ENCODE results near the gene CCRL2.

Gene CCRL2, protein sequence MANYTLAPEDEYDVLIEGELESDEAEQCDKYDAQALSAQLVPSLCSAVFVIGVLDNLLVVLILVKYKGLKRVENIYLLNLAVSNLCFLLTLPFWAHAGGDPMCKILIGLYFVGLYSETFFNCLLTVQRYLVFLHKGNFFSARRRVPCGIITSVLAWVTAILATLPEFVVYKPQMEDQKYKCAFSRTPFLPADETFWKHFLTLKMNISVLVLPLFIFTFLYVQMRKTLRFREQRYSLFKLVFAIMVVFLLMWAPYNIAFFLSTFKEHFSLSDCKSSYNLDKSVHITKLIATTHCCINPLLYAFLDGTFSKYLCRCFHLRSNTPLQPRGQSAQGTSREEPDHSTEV

DNA sequence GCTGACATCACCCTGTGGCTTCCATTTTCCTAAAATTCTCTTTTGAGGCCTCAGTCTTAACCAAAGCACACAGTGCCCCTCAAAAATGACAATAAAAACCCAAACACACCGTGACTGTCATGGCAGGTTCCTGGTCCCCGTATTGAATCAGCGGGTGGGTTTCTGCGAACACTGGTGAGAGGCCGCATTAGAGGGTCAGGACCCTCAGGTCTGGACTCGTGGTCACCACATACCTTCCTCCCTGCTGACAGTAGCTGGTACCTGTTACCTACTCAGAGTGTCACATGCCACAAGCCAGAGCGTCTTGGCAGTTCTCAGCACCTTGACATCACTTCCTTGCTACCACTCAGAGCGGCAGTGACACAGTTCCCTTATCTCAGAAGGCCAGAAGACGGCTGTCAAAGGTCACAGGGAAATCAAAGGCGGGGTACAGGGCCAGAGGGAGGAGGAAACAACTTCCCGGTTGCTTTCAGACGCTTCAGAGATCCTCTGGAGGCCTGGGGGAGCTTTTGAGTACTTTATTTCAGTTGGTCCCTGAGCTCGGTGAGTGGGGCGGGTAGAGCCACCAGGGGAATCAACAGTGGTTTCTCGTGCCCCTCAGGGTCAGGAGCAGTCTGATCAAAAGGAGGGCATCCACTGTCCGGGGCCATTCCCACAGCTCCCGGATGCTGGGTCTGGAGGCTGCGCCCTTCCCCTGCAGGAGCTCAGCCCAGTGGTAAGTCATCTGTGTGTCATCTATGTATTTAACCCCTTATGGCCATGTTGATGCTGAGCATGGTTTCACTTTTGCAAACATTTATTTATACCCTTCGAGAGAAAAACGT, at the start of gene CCRL2, which contains the start of gene CCR5AS:
TSS of gene CCRL2 (plus strand) at position 472 of the 824 bp plus-strand sequence. CDS start 821 bp downstream, outside the sequence.
TSS of gene CCR5AS (minus strand) at position 279 of the 824 bp plus-strand sequence.
- Histone ChIP-seq H3K36me3 (ENCODE audit: insufficient read depth, low read length) (no peaks in the 10 kb centered on the region), H3K79me2 (ENCODE audit: control insufficient read depth, insufficient read depth, low read length, unreplicated experiment) (no peaks in the 10 kb centered on the region), H3K4me1 (ENCODE audit: control insufficient read depth, insufficient read depth, low read length, unreplicated experiment) (peaks cover 31% of the 10 kb centered on the region), H3K27ac (ENCODE audit: low read depth, low read length) (no peak within 1 kb of the TSS), H3K27me3 (ENCODE audit: insufficient read depth, low read length) (peaks cover 2% of the 10 kb centered on the region; the same call in 1 of the 2 replicates), H3K4me3 (ENCODE audit: low read depth, low read length) (peak within 1 kb of the TSS; percentile 68), H2AFZ (ENCODE audit: low read length, unreplicated experiment) (peak within 1 kb of the TSS; percentile 89)

DNA sequence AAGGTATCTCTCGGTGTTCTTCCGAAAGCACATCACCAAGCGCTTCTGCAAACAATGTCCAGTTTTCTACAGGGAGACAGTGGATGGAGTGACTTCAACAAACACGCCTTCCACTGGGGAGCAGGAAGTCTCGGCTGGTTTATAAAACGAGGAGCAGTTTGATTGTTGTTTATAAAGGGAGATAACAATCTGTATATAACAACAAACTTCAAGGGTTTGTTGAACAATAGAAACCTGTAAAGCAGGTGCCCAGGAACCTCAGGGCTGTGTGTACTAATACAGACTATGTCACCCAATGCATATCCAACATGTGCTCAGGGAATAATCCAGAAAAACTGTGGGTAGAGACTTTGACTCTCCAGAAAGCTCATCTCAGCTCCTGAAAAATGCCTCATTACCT, 48.6 kb upstream of the CCRL2 start:
- Histone ChIP-seq H3K4me1 (ENCODE audit: control insufficient read depth, insufficient read depth, low read length, unreplicated experiment) (no peaks in the 10 kb centered on the region), H3K4me3 (ENCODE audit: low read depth, low read length) (no peak overlapping the region), H3K79me2 (ENCODE audit: control insufficient read depth, insufficient read depth, low read length, unreplicated experiment) (no peaks in the 10 kb centered on the region), H3K27ac (ENCODE audit: low read depth, low read length) (no peak overlapping the region), H3K36me3 (ENCODE audit: insufficient read depth, low read length) (no peaks in the 10 kb centered on the region), H2AFZ (ENCODE audit: low read length, unreplicated experiment) (no peak overlapping the region), H3K27me3 (ENCODE audit: insufficient read depth, low read length) (peaks cover 90% of the 10 kb centered on the region)

DNA sequence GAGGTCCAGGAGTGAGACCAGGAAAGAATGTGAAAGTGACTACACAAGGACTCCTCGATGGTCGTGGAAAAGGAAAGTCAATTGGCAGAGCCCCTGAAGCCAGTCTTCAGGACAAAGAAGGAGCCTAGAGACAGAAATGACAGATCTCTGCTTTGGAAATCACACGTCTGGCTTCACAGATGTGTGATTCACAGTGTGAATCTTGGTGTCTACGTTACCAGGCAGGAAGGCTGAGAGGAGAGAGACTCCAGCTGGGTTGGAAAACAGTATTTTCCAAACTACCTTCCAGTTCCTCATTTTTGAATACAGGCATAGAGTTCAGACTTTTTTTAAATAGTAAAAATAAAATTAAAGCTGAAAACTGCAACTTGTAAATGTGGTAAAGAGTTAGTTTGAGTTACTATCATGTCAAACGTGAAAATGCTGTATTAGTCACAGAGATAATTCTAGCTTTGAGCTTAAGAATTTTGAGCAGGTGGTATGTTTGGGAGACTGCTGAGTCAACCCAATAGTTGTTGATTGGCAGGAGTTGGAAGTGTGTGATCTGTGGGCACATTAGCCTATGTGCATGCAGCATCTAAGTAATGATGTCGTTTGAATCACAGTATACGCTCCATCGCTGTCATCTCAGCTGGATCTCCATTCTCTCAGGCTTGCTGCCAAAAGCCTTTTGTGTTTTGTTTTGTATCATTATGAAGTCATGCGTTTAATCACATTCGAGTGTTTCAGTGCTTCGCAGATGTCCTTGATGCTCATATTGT, 47.1 kb upstream of the CCRL2 start:
- no peaks in the 10 kb centered on the region for H3K79me2 ChIP-seq (ENCODE audit: control insufficient read depth, insufficient read depth, low read length, unreplicated experiment)
- H3K27ac ChIP-seq (ENCODE audit: low read depth, low read length) = no peak overlapping the region

DNA sequence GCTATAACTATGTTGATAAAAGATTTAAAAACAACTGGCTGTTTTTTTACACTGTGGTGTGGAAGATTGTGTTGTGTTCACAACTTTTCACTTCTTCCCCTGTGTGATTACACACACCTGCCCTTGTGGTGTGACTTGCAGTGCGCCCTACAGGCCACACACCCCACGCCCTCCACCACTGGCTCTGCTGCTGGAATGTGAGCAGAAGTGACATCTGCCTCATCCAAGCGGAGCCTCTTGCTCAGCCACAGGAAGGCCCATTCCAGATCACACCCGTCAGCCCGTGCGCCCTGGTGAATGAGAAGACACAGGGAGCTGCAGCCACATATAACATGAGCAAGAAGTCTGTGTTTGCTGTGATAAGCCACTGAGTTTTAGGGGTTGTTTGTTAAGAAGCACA, 46.2 kb upstream of the CCRL2 start:
- no peaks in the 10 kb centered on the region for H3K36me3 ChIP-seq (ENCODE audit: insufficient read depth, low read length)
- H3K27me3 ChIP-seq (ENCODE audit: insufficient read depth, low read length) = peaks cover 87% of the 10 kb centered on the region
- no peak overlapping the region for H2AFZ ChIP-seq (ENCODE audit: low read length, unreplicated experiment)
- no peaks in the 10 kb centered on the region for H3K4me1 ChIP-seq (ENCODE audit: control insufficient read depth, insufficient read depth, low read length, unreplicated experiment)
- H3K4me3 ChIP-seq (ENCODE audit: low read depth, low read length) = no peak overlapping the region
- no peaks in the 10 kb centered on the region for H3K79me2 ChIP-seq (ENCODE audit: control insufficient read depth, insufficient read depth, low read length, unreplicated experiment)
- no peak overlapping the region for H3K27ac ChIP-seq (ENCODE audit: low read depth, low read length)

More for the DNA sequence above, 47.1 kb upstream of the CCRL2 start:
- H3K4me3 ChIP-seq (ENCODE audit: low read depth, low read length) = no peak overlapping the region
- no peaks in the 10 kb centered on the region for H3K4me1 ChIP-seq (ENCODE audit: control insufficient read depth, insufficient read depth, low read length, unreplicated experiment)
- peaks cover 88% of the 10 kb centered on the region for H3K27me3 ChIP-seq (ENCODE audit: insufficient read depth, low read length)
- no peaks in the 10 kb centered on the region for H3K36me3 ChIP-seq (ENCODE audit: insufficient read depth, low read length)
- H2AFZ ChIP-seq (ENCODE audit: low read length, unreplicated experiment) = no peak overlapping the region

DNA sequence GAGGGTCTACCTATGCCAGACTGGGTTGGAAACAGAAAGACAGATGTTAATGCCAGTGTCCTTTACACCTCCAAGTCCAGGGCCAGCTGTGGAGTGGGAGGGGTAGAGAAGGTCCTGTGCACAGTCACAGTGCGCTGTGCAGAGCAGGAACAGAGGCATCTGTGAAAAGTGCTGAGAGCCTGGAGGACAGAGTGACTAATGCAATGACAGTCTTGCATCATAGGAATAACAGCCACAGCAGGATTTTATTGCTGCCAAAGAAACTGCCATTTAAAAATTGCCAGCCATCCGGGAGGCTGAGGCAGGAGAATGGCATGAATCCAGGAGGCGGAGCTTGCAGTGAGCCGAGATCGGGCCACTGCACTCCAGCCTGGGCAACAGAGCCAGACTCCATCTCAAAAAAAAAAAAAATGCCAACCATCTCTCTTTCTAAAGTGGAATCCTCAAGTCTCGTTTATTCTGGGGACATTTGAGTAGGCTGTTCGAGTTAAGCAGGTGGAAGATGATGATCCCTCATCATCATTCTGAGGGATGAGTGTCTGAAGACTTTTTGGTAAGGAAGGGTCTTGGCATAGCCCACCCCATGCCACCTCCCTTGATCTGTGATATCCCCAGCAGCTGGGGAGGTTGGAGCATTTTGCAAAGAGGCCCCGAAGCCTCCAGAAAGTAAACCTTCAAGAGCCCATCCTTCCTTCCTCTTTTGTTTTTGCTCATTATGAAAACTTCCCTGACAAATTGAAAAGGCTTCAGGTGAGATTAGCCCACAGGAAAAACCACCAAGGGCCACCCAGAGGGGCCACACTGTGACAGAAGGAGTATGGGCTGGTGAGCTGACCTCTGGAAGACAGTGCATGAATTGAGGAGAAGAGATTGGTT, 45.4 kb upstream of the CCRL2 start:
- Histone ChIP-seq H3K36me3 (ENCODE audit: insufficient read depth, low read length) (no peaks in the 10 kb centered on the region), H3K27ac (ENCODE audit: low read depth, low read length) (no peak overlapping the region), H2AFZ (ENCODE audit: low read length, unreplicated experiment) (no peak overlapping the region), H3K27me3 (ENCODE audit: insufficient read depth, low read length) (peaks cover 88% of the 10 kb centered on the region), H3K4me3 (ENCODE audit: low read depth, low read length) (no peak overlapping the region), H3K4me1 (ENCODE audit: control insufficient read depth, insufficient read depth, low read length, unreplicated experiment) (no peaks in the 10 kb centered on the region), H3K79me2 (ENCODE audit: control insufficient read depth, insufficient read depth, low read length, unreplicated experiment) (no peaks in the 10 kb centered on the region)

DNA sequence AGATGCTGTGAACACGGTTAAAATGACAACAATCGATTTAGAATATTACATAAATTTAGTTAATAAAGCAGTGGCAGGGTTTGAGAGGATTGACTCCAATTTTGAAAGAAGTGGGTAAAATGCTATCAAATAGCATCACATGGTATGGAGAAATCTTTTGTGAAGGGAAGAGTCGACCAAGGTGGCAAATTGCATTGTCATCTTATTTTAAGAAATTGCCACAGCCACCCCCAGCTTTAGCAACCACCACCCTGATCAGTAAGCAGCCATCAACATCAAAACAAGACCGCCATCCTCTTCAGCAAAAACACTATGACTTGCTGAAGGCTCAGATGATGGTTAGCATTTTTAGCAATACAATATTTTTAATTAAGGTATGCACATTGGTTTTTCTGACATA, 42.0 kb upstream of the CCRL2 start:
- Histone ChIP-seq H3K27me3 (ENCODE audit: insufficient read depth, low read length) (peaks cover 86% of the 10 kb centered on the region), H3K4me3 (ENCODE audit: low read depth, low read length) (no peak overlapping the region), H3K36me3 (ENCODE audit: insufficient read depth, low read length) (no peaks in the 10 kb centered on the region), H2AFZ (ENCODE audit: low read length, unreplicated experiment) (no peak overlapping the region), H3K27ac (ENCODE audit: low read depth, low read length) (no peak overlapping the region), H3K4me1 (ENCODE audit: control insufficient read depth, insufficient read depth, low read length, unreplicated experiment) (no peaks in the 10 kb centered on the region), H3K79me2 (ENCODE audit: control insufficient read depth, insufficient read depth, low read length, unreplicated experiment) (no peaks in the 10 kb centered on the region)

DNA sequence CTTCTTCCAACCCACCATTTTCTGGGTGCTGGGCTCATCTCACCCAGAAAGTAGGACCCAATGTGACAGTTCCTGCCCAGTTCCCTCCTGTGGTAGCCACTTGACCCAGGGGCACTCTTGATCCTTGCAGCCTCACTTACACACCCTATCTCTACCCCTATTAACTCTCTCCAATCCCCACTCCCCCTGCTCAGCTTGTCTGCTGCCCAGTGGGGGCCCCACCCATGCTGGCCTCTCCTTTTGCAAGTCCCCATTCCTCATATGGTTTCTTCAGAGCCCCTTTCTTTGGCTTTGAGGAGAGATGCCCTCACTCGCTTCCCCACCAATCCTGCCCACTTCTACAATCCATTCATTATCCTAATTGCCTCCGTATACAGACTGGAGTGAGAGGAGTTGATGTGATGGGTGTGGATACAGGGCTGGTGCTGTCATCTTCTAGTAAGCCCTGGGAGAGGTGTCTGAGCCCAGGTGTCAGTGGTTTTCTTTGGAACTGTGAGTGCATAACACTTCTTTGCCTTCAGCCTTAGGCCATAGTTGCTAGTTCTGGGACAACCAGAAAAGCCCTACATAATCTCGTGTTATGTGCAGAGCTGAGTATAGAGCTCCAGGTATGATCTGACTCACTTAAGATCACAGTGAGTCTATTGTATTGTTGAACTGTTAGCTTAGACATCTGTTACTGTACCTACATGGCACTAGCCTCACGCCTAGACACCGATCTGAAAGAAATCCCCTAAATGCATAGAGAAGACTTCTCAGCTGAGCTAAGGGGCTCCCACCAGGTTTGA, 41.1 kb upstream of the CCRL2 start:
- no peaks in the 10 kb centered on the region for H3K79me2 ChIP-seq (ENCODE audit: control insufficient read depth, insufficient read depth, low read length, unreplicated experiment)
- H3K4me3 ChIP-seq (ENCODE audit: low read depth, low read length) = no peak overlapping the region
- H3K27ac ChIP-seq (ENCODE audit: low read depth, low read length) = no peak overlapping the region
- H3K27me3 ChIP-seq (ENCODE audit: insufficient read depth, low read length) = peaks cover 86% of the 10 kb centered on the region
- H3K36me3 ChIP-seq (ENCODE audit: insufficient read depth, low read length) = no peaks in the 10 kb centered on the region
- no peak overlapping the region for H2AFZ ChIP-seq (ENCODE audit: low read length, unreplicated experiment)
- H3K4me1 ChIP-seq (ENCODE audit: control insufficient read depth, insufficient read depth, low read length, unreplicated experiment) = no peaks in the 10 kb centered on the region

DNA sequence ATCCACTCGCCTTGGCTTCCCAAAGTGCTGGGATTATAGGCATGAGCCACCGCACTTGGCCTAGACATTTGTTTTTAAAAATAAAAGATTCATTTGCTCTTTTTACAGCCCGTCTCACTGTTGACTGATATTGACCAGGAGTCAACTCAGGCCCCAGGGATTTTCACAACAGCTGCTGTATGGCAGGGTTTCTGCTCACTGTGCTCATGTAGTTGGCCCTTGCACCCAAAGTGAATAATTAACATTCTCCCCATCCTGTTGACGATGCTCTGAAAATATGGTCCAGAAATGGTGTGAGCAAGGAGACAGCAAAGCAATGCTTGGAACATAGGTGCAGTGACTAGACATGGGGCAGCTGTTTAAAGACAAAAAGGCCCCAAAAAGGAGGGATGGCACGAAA, 39.2 kb upstream of the CCRL2 start:
- no peak overlapping the region for H3K27ac ChIP-seq (ENCODE audit: low read depth, low read length)
- H3K4me3 ChIP-seq (ENCODE audit: low read depth, low read length) = no peak overlapping the region
- no peaks in the 10 kb centered on the region for H3K79me2 ChIP-seq (ENCODE audit: control insufficient read depth, insufficient read depth, low read length, unreplicated experiment)
- H2AFZ ChIP-seq (ENCODE audit: low read length, unreplicated experiment) = no peak overlapping the region
- peaks cover 80% of the 10 kb centered on the region for H3K27me3 ChIP-seq (ENCODE audit: insufficient read depth, low read length)
- H3K36me3 ChIP-seq (ENCODE audit: insufficient read depth, low read length) = no peaks in the 10 kb centered on the region
- H3K4me1 ChIP-seq (ENCODE audit: control insufficient read depth, insufficient read depth, low read length, unreplicated experiment) = no peaks in the 10 kb centered on the region

DNA sequence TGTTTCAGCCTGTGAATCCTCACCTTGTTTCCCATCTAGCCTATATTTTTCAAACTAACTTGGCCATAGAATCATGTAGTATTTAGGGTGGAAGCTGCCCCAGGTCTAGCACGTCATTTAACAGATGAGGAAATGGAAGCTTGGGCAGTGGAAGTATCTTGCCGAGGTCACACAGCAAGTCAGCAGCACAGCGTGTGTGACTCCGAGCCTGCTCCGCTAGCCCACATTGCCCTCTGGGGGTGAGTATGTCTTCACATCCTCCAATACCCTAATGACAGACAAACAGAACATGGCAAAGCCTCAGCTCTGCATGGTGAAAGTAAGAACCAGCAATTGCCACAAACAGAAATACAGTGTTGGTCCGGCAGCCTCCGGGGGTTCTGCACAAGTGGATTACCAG, 38.5 kb upstream of the CCRL2 start:
- Histone ChIP-seq H3K4me3 (ENCODE audit: low read depth, low read length) (no peak overlapping the region), H3K36me3 (ENCODE audit: insufficient read depth, low read length) (no peaks in the 10 kb centered on the region), H3K4me1 (ENCODE audit: control insufficient read depth, insufficient read depth, low read length, unreplicated experiment) (no peaks in the 10 kb centered on the region), H3K27ac (ENCODE audit: low read depth, low read length) (no peak overlapping the region), H3K79me2 (ENCODE audit: control insufficient read depth, insufficient read depth, low read length, unreplicated experiment) (no peaks in the 10 kb centered on the region), H3K27me3 (ENCODE audit: insufficient read depth, low read length) (peaks cover 85% of the 10 kb centered on the region), H2AFZ (ENCODE audit: low read length, unreplicated experiment) (no peak overlapping the region)

All from ACC112 (cell line).